DMS153 treated with DMSO at 0.1 percent for 48 hours (cell line): ENCODE results near the gene TGFBR3L.
"Not testable (repeated sequence)": the region's sequence is repeated elsewhere in the genome, so short reads cannot be mapped to it uniquely, and the experiment has no call there.

Experiments used
- DNase-seq: peaks from one replicate; lab custom pipeline; 2025; ENCODE audit not compliant: unreplicated experiment; lab: John Stamatoyannopoulos, UW

Gene TGFBR3L

DNA sequence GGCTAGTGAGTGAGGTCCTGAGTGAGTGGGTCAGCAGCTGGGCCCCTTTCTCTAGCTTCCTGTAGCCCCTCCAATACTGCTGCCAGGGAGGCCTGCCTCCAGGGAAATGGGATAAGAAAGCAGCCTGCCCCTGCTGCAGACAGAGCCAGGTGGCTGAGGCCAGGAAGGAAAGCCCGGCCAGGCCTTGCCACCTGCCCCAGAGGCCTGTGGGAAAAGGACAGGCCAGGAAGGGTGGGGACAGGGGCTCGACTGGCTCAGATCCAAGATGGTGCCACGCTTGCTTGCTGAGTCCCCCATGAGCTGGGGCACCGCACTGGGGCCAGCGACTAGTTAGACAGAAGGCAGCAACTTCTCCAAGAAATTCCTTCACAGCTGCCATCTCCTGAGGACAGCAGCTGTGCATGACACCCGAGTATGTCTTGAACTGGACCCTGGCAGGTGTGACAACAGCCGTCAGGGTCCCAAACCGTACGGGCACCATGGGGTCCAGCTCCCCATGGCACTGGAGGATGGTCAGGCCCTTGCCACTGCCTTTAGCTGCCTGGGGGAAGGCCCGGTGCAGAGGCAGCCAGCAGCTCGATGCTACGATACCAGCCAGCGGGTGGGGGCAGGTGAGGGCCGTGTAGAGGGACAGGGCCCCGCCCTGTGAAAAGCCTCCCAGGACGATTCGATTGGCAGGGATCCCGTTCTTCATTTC lies 35.4 kb upstream of the TGFBR3L start:
- no peak for DNase-seq

DNA sequence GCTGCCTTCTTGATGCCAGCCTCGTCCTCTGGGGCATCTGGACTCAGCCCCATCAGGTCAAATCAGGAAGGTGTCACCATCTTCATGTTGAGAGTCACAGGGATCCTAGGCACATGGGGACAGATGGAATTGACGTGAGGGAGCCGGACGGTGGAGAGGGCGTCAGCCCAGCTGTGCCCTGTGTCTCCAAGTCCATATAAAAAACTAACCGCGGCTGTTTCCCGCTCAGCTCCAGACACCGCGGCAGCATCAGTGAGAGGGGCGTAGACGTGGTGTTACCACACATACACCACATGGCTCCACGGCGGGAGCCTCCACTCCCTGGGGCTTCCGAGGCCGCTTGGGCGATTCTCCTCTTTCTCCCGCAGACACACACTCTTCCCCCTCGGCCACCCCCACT lies 34.8 kb upstream of the TGFBR3L start:
- DNase-seq = no peak

DNA sequence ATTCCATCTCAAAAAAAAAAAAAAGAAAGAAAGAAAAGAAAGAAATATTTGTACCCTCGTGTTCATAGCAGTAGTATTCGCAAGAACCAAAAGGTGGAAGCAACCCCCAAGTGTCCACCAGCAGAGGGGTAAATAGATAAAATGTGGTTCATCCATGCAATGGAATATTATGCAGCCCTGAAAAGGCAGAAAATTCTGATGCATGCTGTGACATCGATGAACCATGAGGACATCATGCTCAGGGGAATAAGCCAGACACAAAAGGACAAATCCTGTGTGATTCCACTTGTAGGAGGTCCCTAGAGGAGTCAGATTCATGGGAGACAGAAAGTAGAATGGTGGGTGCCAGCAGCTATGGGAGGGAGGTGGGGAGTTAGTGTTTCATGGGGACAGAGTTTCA lies 32.7 kb upstream of the TGFBR3L start:
- DNase-seq = no peak

DNA sequence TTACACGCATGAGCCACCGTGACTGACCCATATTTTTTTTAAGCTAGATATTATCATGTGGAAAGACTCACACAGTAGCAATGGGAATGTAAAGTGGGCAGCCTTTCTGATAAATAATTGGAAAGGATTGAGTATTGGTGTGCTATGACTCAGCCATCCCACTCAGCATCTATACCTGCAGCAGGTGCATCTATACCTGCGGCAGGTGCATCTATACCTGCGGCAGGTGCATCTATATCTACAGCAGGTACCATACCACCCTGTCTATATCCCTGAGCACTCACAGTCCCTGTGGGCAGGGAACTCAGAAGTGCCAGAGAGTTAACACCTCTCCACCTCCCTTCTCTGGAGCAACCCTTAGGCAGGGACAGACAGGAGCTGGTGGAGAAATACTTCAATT lies 31.5 kb upstream of the TGFBR3L start:
- DNase-seq = no peak

DNA sequence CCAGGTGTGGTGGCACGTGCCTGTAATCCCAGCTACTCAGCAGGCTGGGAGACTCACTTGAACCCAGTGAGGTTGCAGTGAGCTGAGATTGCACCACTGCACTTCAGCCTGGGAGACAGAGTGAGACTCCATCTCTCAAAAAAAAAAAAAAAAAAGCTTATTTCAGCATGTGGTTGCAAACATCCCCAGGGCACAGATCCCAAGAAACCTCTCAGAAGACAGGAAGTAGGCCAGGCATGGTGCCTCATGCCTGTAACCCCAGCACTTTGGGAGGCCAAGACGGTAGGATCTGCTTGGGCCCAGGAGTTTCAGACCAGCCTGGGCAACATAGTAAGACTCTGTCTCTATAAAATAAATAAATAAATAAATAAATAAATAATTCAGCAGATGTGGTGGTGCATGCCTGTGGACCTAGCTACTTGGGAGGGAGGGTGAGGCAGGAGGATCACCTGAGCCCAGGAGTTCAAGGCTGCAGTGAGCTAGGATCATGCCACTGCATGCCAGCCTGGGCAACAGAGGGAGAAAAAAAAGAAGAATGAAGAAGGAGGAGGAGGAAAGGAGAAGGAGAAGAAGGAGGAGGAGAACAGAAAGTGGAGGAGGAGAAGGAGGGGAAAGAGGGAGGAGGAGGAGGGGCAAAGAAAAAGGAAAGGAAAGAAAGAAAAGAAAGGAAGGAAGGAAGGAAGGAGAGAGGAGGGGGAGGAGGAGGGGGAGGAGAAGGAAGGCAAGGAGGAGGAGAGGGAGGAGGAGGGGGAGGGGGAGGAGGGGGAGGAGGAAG lies 30.6 kb upstream of the TGFBR3L start:
- no peak for DNase-seq

DNA sequence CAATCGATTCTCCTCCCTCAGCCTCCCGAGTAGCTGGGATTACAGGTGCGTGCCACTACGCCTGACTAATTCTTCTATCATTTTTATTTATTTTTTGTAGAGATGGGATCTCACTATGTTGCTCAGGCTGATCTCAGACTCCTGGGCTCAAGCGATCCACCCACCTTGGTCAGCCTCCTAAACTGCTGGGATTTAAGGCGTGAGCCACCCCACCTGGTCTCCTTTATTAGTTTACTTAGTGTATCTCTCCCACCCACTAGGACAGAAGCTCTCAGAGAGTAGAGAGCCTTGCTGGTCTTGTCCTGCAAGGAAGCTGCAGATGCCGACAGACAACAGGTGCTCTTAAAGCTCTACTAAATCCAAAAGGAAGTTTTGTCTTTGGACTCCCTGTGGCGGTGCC lies 28.8 kb upstream of the TGFBR3L start:
- no peak for DNase-seq

DNA sequence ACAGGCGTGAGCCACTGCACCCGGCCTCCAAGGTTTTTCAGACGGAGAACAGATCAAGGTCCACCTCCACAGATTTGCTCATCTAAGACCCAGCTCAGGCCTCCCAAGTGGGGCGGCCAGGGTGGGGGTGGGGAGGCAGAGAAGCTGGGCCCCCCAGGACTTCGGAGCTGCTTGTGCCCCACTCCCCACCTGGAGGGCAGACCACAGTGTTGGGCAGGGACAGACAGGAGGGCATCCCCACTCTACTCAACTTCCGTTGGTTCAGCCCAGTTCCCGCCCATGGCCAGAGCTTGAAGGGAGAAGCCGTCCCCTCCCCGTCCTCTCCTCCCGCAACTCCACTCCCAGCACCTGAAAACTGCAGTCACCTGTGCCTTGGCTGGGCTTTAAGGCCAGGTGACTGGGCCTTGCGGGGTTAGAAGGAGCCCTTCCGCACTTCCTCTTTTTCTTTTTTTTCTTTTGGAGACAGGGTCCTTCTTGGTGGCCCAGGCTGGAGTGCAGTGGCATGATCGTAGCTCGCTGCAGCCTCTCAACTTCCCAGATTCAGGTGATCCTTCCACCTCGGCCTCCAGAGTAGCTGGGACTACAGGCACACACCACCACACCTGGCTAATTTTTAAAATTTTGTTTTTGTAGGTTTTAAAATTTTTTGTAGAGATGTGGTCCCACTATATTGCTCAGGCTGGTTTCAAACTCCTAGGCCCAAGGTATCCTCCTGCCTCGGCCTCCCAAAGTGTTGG lies 27.1 kb upstream of the TGFBR3L start:
- DNase-seq = no peak

DNA sequence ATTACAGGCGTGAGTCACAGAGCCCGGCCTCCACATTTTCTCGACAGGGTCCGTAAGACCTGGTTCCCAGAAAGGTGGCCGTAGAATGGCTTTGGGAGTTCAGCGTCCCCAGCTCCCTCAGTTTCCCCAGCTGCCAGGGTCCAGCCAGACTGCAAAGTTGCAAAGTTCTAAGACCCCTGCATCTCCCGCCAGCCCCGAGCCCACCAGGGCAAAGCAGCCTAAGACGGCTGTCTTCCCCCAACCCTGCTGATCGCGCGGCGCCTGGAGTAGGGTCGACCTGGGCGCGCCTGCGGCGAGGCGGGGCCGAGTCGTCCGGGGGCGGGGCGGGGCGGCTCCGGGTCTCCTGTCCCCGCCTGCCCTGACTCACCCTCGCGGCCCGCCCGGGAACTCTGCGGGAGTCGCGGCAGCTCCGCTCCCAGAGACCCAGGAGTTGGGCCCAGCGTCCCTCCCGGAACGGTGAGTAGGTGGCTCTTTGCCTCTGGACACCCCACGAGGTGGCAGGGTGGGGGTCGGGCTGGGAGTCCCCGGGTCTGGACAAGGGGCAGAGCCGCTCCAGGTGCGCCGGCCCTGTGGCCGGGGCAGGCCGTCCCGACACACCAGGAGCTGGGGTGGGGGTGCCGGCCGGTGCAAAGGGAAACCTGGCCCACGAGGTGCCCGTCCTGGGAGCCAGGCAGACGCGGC lies 26.3 kb upstream of the TGFBR3L start, which contains the start of gene LRRC8E:
TSS of gene LRRC8E (plus strand) at position 366 of the 681 bp plus-strand sequence. CDS start 7,094 bp downstream, outside the sequence.
- no peak for DNase-seq

DNA sequence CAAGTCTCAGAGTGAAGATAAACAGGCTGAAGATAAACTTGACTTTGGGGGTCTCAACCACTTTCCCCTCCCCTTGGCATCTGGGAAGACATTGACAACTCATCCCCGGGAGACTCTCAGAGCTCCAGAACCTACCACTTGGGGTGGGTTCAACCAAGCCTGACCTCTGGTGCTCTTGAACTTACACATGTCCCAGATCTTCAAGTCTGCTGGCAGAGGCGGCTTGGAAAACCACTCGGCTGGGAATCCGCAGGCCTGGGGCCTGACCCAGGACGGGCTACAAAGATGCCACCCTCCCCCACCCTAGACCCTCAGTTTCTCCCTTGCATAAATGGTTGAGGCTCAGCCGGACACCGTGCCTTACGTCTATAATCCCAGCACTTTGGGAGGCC lies 25.8 kb upstream of the TGFBR3L start:
- no peak for DNase-seq

DNA sequence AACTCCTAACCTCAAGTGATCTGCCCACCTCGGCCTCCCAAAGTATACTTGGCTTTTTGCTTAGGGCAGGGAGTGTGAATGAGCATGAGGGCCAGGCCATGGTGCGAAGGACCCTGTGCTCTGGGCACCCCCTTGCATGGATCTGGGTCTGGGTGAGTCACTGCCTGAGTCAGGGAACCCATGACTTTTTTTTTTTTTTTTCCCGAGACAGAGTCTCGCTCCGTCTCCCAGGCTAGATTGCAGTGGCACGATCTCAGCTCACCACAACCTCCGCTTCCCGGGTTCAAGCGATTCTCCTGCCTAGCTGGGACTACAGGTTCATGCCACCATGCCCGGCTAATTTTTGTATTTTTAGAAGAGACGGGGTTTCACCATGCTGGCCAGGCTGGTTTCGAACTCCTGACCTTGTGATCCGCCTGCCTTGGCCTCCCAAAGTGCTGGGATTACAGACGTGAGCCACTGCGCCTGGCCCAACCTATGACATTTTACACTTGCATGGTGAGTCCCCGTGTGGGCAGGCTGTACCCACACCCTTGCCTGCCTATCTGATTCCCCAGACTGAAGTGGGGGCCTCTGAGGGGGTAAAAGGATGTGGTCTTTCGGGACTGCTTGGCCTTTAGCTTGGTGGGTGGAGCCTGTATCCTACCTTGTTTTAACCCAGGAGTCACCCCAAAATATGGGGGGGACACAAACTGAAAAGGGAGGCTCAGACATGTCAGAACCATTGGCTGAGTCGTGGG lies 21.1 kb upstream of the TGFBR3L start:
- DNase-seq = not testable (repeated sequence)

DNA sequence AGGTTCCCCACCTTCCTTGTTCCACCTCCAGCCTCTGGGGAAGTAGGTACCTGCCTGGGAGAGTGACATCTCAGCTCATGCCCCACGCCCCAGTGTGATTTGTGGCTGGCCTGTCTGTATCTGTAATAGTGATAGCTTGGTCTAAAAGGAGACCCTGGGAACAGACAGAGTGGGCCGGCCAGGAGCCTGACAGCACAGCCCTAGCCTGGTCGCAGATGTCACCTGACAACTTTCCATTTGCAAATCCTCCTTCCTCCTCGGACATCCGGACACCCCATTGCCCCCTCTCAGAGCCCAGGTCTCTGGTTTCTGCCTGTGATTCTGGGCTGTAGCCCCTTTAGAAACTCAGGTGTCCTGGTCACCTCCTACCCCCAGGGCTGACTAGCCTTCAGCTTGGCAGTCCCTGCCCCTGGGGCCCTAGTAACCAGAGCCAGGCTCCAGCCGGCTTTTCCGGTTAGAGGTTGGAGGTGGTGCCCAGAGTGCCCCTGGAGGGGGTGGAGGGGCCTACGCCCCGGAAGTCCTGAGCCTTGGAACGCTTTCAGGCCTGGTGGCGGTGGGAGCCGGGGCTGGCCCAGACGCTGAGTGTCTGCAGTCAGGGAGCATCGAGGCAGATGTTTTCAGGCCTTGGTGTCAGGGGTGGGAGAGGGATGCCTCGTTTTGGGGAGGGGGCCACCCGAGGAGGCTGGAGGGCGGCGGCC lies 19.9 kb upstream of the TGFBR3L start:
- no peak for DNase-seq

DNA sequence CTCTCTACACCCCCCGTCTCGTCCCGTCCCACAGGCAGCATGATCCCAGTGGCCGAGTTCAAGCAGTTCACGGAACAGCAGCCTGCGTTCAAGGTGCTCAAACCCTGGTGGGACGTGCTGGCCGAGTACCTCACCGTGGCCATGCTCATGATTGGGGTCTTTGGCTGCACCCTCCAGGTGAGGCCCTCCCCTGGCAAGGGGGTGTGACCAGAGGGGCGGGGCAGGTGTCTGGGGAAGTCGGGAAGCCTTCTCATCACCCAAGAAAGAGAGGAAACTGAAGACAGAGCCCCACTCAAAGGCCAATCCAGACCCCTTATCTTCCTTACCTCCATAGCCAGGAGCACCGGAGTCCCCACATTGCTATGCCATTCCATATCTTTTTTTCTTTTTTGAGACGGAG lies 19.1 kb upstream of the TGFBR3L start:
- DNase-seq = no peak

DNA sequence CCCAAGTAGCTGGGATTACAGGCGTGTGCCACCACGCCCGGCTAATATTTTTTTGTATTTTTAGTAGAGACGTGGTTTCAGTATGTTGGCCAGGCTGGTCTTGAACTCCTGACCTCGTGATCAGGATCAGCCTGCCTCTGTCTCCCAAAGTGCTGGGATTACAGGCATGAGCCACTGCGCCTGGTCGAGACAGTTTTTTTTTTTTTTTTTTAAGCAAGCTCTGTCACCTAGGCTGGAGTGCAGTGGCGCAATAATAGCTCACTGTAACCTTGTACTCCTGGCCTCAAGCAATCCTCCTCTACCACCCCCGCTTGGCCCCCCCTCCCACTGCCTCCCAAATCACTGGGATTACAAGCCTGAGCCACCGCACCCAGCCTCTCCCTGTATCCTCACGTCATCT lies 17.3 kb upstream of the TGFBR3L start:
- no peak for DNase-seq

DNA sequence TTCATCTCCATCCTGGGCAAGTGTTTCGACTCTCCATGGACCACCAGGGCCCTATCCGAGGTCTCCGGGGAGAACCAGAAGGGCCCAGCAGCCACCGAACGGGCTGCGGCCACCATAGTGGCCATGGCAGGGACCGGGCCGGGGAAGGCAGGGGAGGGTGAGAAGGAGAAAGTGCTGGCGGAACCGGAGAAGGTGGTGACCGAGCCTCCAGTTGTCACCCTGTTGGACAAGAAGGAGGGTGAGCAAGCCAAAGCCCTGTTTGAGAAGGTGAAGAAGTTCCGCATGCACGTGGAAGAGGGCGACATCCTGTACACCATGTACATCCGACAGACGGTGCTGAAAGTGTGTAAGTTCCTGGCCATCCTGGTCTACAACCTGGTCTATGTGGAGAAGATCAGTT lies 15.7 kb upstream of the TGFBR3L start:
- DNase-seq = no peak

DNA sequence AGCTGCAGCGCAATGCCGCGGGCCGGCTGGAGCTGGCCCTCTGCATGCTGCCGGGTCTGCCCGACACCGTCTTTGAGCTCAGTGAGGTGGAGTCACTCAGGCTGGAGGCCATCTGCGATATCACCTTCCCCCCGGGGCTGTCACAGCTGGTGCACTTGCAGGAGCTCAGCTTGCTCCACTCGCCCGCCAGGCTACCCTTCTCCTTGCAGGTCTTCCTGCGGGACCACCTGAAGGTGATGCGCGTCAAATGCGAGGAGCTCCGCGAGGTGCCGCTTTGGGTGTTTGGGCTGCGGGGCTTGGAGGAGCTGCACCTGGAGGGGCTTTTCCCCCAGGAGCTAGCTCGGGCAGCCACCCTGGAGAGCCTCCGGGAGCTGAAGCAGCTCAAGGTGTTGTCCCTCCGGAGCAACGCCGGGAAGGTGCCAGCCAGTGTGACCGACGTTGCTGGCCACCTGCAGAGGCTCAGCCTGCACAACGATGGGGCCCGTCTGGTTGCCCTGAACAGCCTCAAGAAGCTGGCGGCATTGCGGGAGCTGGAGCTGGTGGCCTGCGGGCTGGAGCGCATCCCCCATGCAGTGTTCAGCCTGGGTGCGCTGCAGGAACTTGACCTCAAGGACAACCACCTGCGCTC lies 14.8 kb upstream of the TGFBR3L start:
- DNase-seq = no peak

DNA sequence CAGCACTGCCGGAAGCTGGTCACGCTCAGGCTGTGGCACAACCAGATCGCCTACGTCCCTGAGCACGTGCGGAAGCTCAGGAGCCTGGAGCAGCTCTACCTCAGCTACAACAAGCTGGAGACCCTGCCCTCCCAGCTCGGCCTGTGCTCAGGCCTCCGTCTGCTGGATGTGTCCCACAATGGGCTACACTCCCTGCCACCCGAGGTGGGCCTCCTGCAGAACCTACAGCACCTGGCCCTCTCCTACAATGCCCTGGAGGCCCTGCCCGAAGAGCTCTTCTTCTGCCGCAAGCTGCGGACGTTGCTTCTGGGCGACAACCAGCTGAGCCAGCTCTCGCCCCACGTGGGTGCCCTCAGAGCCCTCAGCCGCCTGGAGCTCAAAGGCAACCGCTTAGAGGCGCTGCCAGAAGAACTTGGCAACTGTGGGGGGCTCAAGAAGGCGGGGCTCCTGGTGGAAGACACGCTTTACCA lies 14.2 kb upstream of the TGFBR3L start:
- DNase-seq = no peak

DNA sequence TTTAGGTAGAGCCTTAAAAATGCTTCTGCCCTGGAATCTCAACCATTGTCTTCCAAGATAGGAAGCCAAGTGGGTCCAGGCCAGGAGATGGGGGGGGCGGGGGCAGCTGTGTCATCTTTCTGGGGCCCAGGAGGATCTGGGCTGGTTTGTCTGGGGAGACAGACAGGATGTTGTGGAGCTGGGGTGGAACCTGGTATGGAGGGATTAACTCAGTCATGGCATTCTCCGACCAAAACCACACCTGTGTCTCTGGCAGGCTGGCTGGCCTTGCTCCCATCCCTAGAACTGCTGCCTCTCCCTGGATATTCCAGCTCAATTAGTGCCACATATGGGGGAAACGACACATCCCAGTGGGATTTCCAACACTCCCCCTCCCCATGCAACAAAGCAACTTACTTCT lies 13.7 kb upstream of the TGFBR3L start:
- DNase-seq = no peak

DNA sequence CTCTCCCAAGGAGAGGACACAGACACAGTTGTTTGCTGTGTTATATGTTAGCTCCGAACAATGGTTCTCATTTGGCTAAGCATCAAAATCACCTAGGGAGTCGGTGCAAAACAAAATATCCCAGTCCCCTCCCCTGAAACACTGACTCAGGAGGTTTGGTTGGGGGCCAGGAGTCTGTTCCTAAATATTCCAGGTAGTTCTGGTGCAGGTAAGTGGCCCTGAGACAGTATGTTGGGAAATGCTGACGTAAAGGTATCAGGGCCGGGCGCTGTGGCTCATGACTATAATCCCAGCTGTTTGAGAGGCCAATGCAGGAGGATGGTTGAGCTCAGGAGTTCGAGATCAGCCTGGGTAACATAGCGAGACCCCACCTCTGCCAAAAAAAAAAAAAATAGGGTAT lies 13.3 kb upstream of the TGFBR3L start:
- DNase-seq = no peak

DNA sequence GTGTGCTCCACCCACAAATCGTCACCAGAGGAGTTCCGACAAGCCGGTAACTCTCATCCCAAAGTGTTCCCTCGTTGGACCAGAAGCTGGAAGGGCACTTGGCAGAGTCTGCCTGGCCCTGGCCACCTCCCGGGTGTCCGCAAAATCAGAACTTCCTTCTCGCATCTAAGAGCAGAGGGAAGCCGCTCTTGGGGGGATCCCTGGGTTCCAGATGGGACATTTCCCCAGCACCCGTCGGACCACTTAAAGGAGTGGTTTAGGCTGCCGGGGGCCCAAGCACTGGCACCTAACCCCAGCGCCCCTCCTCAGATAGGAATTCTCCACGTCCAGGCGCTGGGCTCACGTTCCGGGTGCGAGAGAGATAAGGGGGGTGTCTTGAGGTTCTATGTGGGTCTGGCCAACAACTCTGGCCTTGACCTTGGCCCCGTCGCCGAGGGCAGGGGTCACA lies 11.8 kb upstream of the TGFBR3L start:
- no peak for DNase-seq
